Body of pancreas (tissue), 4 donors: ENCODE results near the gene DUOXA2.

Source experiments
- CTCF ChIP-seq, 7 experiments: fragments of 450-650 bp in 4 of 7; fragments of 200-600 bp in 3 of 7; sonication (generic) in 3 of 7; IDR thresholded peaks; one replicate each; pipeline ENCODE4 v1.5.1; 2016 to 2019; ENCODE audit warnings: antibody characterized with exemption in 7 of 7
- POLR2A ChIP-seq, 3 donors: fragments of 450-650 bp; IDR thresholded peaks; one replicate each; pipeline ENCODE4 v1.6.1; 2016; ENCODE audit warnings: antibody characterized with exemption in 3 of 3, mild to moderate bottlenecking in 2 of 3

GRCh38 chr15:45137703-45138102 lies 23.6 kb downstream of the DUOXA2 start:
- TF ChIP-seq POLR2A (IDR thresholded peaks at IDR 0.05) (no peak), CTCF (IDR thresholded peaks at IDR 0.05) (no peak)
